H1 (cell line): ENCODE data around the gene MIB1. TPM values are rescaled to one million over a fixed set of nuclear protein-coding genes. Genes with fewer than 3 reads are reported as not detected.

ENCODE experiments used
- CTCF ChIA-PET: fragments of 300-600 bp; sonication (Branson Sonifier 250); formaldehyde crosslinking; loops from one replicate; lab custom pipeline; 2021; ENCODE audit not compliant: partially characterized antibody; lab: Charles Lee
- POLR2A ChIA-PET: fragments of 300-600 bp; sonication (Branson Sonifier 250); formaldehyde crosslinking; loops from one replicate; lab custom pipeline; 2021; ENCODE audit warnings: inconsistent platforms; ENCODE audit not compliant: partially characterized antibody; lab: Charles Lee
- DNase-seq, 2 experiments: peaks; one replicate each; pipeline versions ENCODE4 v3.0.0 to v3.0.0-alpha.2; 2010 to 2022; ENCODE audit warnings: low spot score in 2 of 2, low read depth in 1 of 2, mixed read lengths in 1 of 2
- FAIRE-seq: peaks from 2 replicates; lab custom pipeline; 2011; peaks lifted over from hg19 to GRCh38; lab: Jason Lieb, UNC
- H2AFZ ChIP-seq: 2 replicates; pipeline ENCODE4 v1.8.1; 2012; ENCODE audit warnings: low read length, inconsistent platforms
- H2AK5ac ChIP-seq: 2 replicates; pipeline ENCODE4 v1.6.1; 2013; ENCODE audit warnings: low read depth, low read length
- H2BK120ac ChIP-seq: replicated peaks from 2 replicates; pipeline ENCODE3; 2013; ENCODE audit warnings: low read depth, low read length, inconsistent platforms
- H2BK12ac ChIP-seq: 2 replicates; pipeline ENCODE4 v1.6.1; 2013; ENCODE audit warnings: low read depth, low read length
- H2BK15ac ChIP-seq: 2 replicates; pipeline ENCODE4 v1.6.1; 2013; ENCODE audit warnings: low read length
- H2BK20ac ChIP-seq: 2 replicates; pipeline ENCODE4 v1.6.1; 2013; ENCODE audit warnings: low read length
- H2BK5ac ChIP-seq: 2 replicates; pipeline ENCODE4 v1.6.1; 2013; ENCODE audit warnings: low read depth, low read length
- H3K14ac ChIP-seq: 2 replicates; pipeline ENCODE4 v1.6.1; 2013; ENCODE audit warnings: inconsistent platforms; ENCODE audit not compliant: insufficient read length
- H3K18ac ChIP-seq: 2 replicates; pipeline ENCODE4 v1.6.1; 2013; ENCODE audit warnings: low read length; ENCODE audit errors: extremely low read depth
- H3K23ac ChIP-seq: 2 replicates; pipeline ENCODE4 v1.6.1; 2013; ENCODE audit warnings: inconsistent platforms; ENCODE audit not compliant: insufficient read length
- H3K23me2 ChIP-seq: 2 replicates; pipeline ENCODE4 v1.6.1; 2013; ENCODE audit warnings: low read depth, low read length
- H3K27ac ChIP-seq: 2 replicates; pipeline ENCODE4 v1.6.1; 2011; ENCODE audit warnings: low read depth, low read length, inconsistent platforms
- H3K27me3 ChIP-seq, 4 experiments: replicated peaks in 1 of 4; 1 replicate in 1 of 4; 2 replicates in 3 of 4; pipeline versions ENCODE4 v1.6.1 to v1.8.1; 2011 to 2013; ENCODE audit warnings: low read length in 3 of 4, mild to moderate bottlenecking in 3 of 4, inconsistent platforms in 2 of 4, mixed read lengths in 2 of 4, moderate library complexity in 1 of 4; ENCODE audit not compliant: control insufficient read depth in 3 of 4, insufficient read depth in 3 of 4; ENCODE audit errors: extremely low read depth in 1 of 4
- H3K36me3 ChIP-seq, 4 experiments: 2 replicates each; pipeline versions ENCODE4 v1.6.1 to v1.8.1; 2011 to 2013; ENCODE audit warnings: mild to moderate bottlenecking in 4 of 4, low read length in 3 of 4, moderate library complexity in 2 of 4, control low read depth in 1 of 4, inconsistent platforms in 1 of 4; ENCODE audit not compliant: insufficient read depth in 4 of 4, control insufficient read depth in 2 of 4
- H3K4ac ChIP-seq: replicated peaks from 2 replicates; pipeline ENCODE3; 2013; ENCODE audit warnings: low read length, low read depth, mixed read lengths, inconsistent platforms; ENCODE audit not compliant: insufficient read length
- H3K4me1 ChIP-seq, 4 experiments: replicated peaks in 1 of 4; 1 replicate in 1 of 4; 2 replicates in 3 of 4; pipeline versions ENCODE4 v1.6.1 to v1.8.1; 2011 to 2013; ENCODE audit warnings: low read length in 3 of 4, inconsistent platforms in 2 of 4, mixed read lengths in 1 of 4; ENCODE audit not compliant: insufficient read depth in 4 of 4, control insufficient read depth in 3 of 4
- H3K4me2 ChIP-seq, 2 experiments: 2 replicates each; pipeline versions ENCODE4 v1.6.1 to v1.8.1; 2011 to 2013; ENCODE audit warnings: low read depth in 2 of 2, low read length in 2 of 2, control low read depth in 1 of 2, inconsistent platforms in 1 of 2, mild to moderate bottlenecking in 1 of 2; ENCODE audit not compliant: insufficient read depth in 1 of 2
- H3K4me3 ChIP-seq, 4 experiments: fragments of 200-600, 300-600 bp in 1 of 4; sonication (generic), shearing (Covaris generic), sonication (Bioruptor Twin) in 1 of 4; 2 replicates each; pipeline versions ENCODE4 v1.5.1 to v1.8.1; 2011 to 2016; ENCODE audit warnings: low read length in 4 of 4, low read depth in 3 of 4, control low read depth in 2 of 4, inconsistent platforms in 2 of 4, mild to moderate bottlenecking in 2 of 4, mixed read lengths in 1 of 4, moderate library complexity in 1 of 4; ENCODE audit not compliant: insufficient read depth in 2 of 4; ENCODE audit errors: extremely low read depth in 1 of 4
- H3K56ac ChIP-seq: replicated peaks from 2 replicates; pipeline ENCODE3; 2013; ENCODE audit warnings: low read depth, mild to moderate bottlenecking, mixed read lengths, low read length, inconsistent platforms; ENCODE audit not compliant: insufficient read length
- H3K79me1 ChIP-seq: 2 replicates; pipeline ENCODE4 v1.6.1; 2013; ENCODE audit warnings: low read depth, low read length, control low read depth
- H3K79me2 ChIP-seq, 2 experiments: 2 replicates each; pipeline versions ENCODE4 v1.6.1 to v1.8.1; 2012 to 2013; ENCODE audit warnings: low read length in 2 of 2, mild to moderate bottlenecking in 2 of 2, inconsistent platforms in 1 of 2; ENCODE audit not compliant: insufficient read depth in 2 of 2, control insufficient read depth in 1 of 2
- H3K9ac ChIP-seq, 4 experiments: replicated peaks in 1 of 4; 1 replicate in 1 of 4; 2 replicates in 3 of 4; pipeline versions ENCODE4 v1.6.1 to v1.8.1; 2011 to 2013; ENCODE audit warnings: low read depth in 3 of 4, low read length in 3 of 4, control low read depth in 2 of 4, mild to moderate bottlenecking in 2 of 4, moderate library complexity in 2 of 4, inconsistent platforms in 1 of 4; ENCODE audit errors: extremely low read depth in 1 of 4
- H3K9me3 ChIP-seq, 2 experiments: 2 replicates each; pipeline versions ENCODE4 v1.6.1 to v1.8.1; 2012 to 2013; ENCODE audit warnings: mild to moderate bottlenecking in 2 of 2, moderate library complexity in 2 of 2, control low read depth in 1 of 2, inconsistent platforms in 1 of 2, low read depth in 1 of 2, low read length in 1 of 2, mixed read lengths in 1 of 2; ENCODE audit not compliant: insufficient read depth in 2 of 2
- H4K20me1 ChIP-seq, 2 experiments: replicated peaks in 1 of 2; 2 replicates each; pipeline versions ENCODE3 to v1.8.1; 2011 to 2013; ENCODE audit warnings: inconsistent platforms in 2 of 2, low read length in 2 of 2, mild to moderate bottlenecking in 1 of 2; ENCODE audit not compliant: insufficient read depth in 2 of 2, control insufficient read depth in 1 of 2
- H4K5ac ChIP-seq: 2 replicates; pipeline ENCODE4 v1.6.1; 2013; ENCODE audit warnings: low read length, low read depth, mixed read lengths, inconsistent platforms; ENCODE audit not compliant: insufficient read length
- H4K8ac ChIP-seq: 2 replicates; pipeline ENCODE4 v1.8.0; 2013; ENCODE audit warnings: mild to moderate bottlenecking, moderate library complexity, low read length, inconsistent platforms; ENCODE audit not compliant: insufficient read depth; ENCODE audit errors: extremely low read depth
- H4K91ac ChIP-seq: replicated peaks from 2 replicates; pipeline ENCODE3; 2013; ENCODE audit warnings: low read length, mixed read lengths, inconsistent platforms; ENCODE audit not compliant: insufficient read length
- CTCF ChIP-seq, 3 experiments: IDR thresholded peaks; 1 replicate in 2 of 3; 2 replicates in 1 of 3; pipeline versions ENCODE4 v1.5.1 to v1.6.1; 2011; ENCODE audit warnings: low read length in 3 of 3, mild to moderate bottlenecking in 3 of 3, inconsistent platforms in 2 of 3, low read depth in 1 of 3, moderate library complexity in 1 of 3; ENCODE audit not compliant: insufficient read depth in 1 of 3; ENCODE audit errors: control extremely low read depth in 1 of 3
- RAD21 ChIP-seq, 2 experiments: IDR thresholded peaks in 1 of 2; conservative IDR thresholded peaks in 1 of 2; 2 replicates each; pipeline ENCODE4 v1.6.1; 2011; ENCODE audit warnings: low read depth in 2 of 2, low read length in 2 of 2, improper control_type of control experiment in 1 of 2, inconsistent platforms in 1 of 2, mild to moderate bottlenecking in 1 of 2, moderate library complexity in 1 of 2
- SAP30 ChIP-seq: fragments of 300-600 bp; sonication (generic); IDR thresholded peaks from 2 replicates; pipeline ENCODE4 v1.7.1; 2012; ENCODE audit warnings: low read length, moderate library complexity, mild to moderate bottlenecking, inconsistent platforms; ENCODE audit not compliant: insufficient read depth, insufficient replicate concordance
- WGBS, 2 experiments: shearing (Covaris generic) in 1 of 2; methylation state at CpG; one replicate each; pipeline versions ENCODE4 v1.1.6 to v1.1.7; 2013 to 2015; ENCODE audit warnings: low lambda C conversion rate in 2 of 2, mixed read lengths in 2 of 2, inconsistent platforms in 1 of 2, low coverage in 1 of 2, missing lambda C conversion rate in 1 of 2; ENCODE audit not compliant: insufficient replicate concordance in 2 of 2, insufficient coverage in 1 of 2, insufficient read length in 1 of 2; ENCODE audit errors: extremely low coverage in 1 of 2, missing lambda C conversion rate in 1 of 2; 5-methylcytosine and 5-hydroxymethylcytosine counted together
- polyA plus RNA-seq, 7 experiments: library from polyadenylated mRNA; depleted of rRNA in 3 of 7; stranded (reverse) in 5 of 7; unstranded in 2 of 7; fragments of >200 nt in 5 of 7; fragments of 200-250 nt in 2 of 7; gene quantifications; 1 replicate in 5 of 7; 2 replicates in 1 of 7; 4 replicates in 1 of 7; pipeline versions ENCODE4 v1.2.1 to v1.2.3, GENCODE V29; 2011 to 2013; ENCODE audit warnings: missing spikeins in 2 of 7, mixed read lengths in 2 of 7
- total RNA-seq: library from RNA; stranded (reverse); fragmentation: NEBNext Ultra II Directional; extraction: Animal tissue kit (Norgen Biotek cat#: 25700); gene quantifications from 2 replicates; pipeline ENCODE4 v1.2.1, GENCODE V29; 2021

Gene MIB1
- total and polyA plus RNA-seq, 2 of the 8 experiments (the other 6 are each of a cell fraction or from before 2014, with no cell fraction given): 8.2 to 60.3 TPM

GRCh38 chr18:21745231-21745630, 4.6 kb downstream of the MIB1 start:
- peaks cover 4% of the 10 kb centered on the region; the same call in 1 of the 2 replicates for H3K79me1 ChIP-seq

More at GRCh38 chr18:21745231-21745630, 4.6 kb downstream of the MIB1 start:
- Histone ChIP-seq H3K4me1 (peaks cover 0 to 12% (median under 1%) of the 10 kb centered on the region in 4 experiments; a peak in 3 of 7 replicates), H3K4ac (no peak overlapping the region), H2BK5ac (no peak overlapping the region), H4K5ac (no peak overlapping the region), H3K18ac (no peak overlapping the region), H4K8ac (no peak overlapping the region), H3K23ac (no peak overlapping the region), H2BK20ac (no peak overlapping the region), H3K14ac (no peak overlapping the region), H3K27ac (no peak overlapping the region), H3K56ac (no peak overlapping the region), H3K4me2 (no peak overlapping the region), H2BK15ac (no peak overlapping the region), H3K36me3 (no peaks in the 10 kb centered on the region), H4K20me1 (peaks cover 26% of the 10 kb centered on the region in 2 experiments), H2AFZ (no peak overlapping the region), H3K27me3 (no peaks in the 10 kb centered on the region), H3K79me2 (peaks cover 15 to 87% of the 10 kb centered on the region in 2 experiments), H2BK12ac (no peak overlapping the region), H3K9ac (peak overlapping the region in 1 of 4 experiments; percentile 1; a peak in 1 of 7 replicates), H2BK120ac (no peak overlapping the region), H3K23me2 (peaks cover 6% of the 10 kb centered on the region; the same call in 1 of the 2 replicates), H3K9me3 (no peaks in the 10 kb centered on the region), H3K4me3 (no peak overlapping the region), H4K91ac (no peak overlapping the region), H2AK5ac (no peak overlapping the region)
- POLR2A ChIA-PET: no interaction called here
- CTCF ChIA-PET: no interaction called here
- DNase-seq: no peak
- 92% methylated on average over 5 of the region's 5 CpGs; no CpG with 5 or more reads in 1 of the 2 experiments for WGBS, 2 experiments
- no peak for FAIRE-seq
- no peak for TF ChIP-seq SAP30
- peak in 1 of 2 experiments; percentile 17; a peak in 1 of 4 replicates for TF ChIP-seq RAD21 (IDR thresholded peaks at IDR 0.05 in 1 of 2, conservative IDR thresholded peaks at IDR 0.05 in 1 of 2; ENCODE audit: low read depth in 2 of 2, low read length in 2 of 2)
- peak; percentile 7 to 44 (median 11) for TF ChIP-seq CTCF (IDR thresholded peaks at IDR 0.05; ENCODE audit: control extremely low read depth in 1 of 3, insufficient read depth in 1 of 3, low read depth in 1 of 3, low read length in 3 of 3)
- TF ChIP-seq, all 59 proteins: peak for 2
